Neutrophil (primary cell): Measurements from ENCODE around the gene DCDC2.

Source experiments
- H3K27ac ChIP-seq: fragments of 200-600 bp; sonication (generic); 2 replicates; pipeline ENCODE4 v1.5.1; 2016; ENCODE audit warnings: mild to moderate bottlenecking, moderate library complexity
- H3K27me3 ChIP-seq: fragments of 200-600 bp; sonication (generic); 2 replicates; pipeline ENCODE4 v1.6.0; 2016; ENCODE audit warnings: mild to moderate bottlenecking
- H3K36me3 ChIP-seq: fragments of 200-600 bp; sonication (generic); 2 replicates; pipeline ENCODE4 v1.5.1; 2017
- H3K4me1 ChIP-seq, 2 experiments: fragments of 200-600 bp in 1 of 2; sonication (generic) in 1 of 2; 1 replicate in 1 of 2; 2 replicates in 1 of 2; pipeline versions ENCODE4 v1.5.1 to v1.6.1; 2013 to 2016; ENCODE audit warnings: low read depth in 1 of 2, low read length in 1 of 2, mild to moderate bottlenecking in 1 of 2, moderate library complexity in 1 of 2; ENCODE audit not compliant: control insufficient read depth in 1 of 2, insufficient read depth in 1 of 2
- H3K4me3 ChIP-seq, 2 experiments: fragments of 200-600 bp in 1 of 2; sonication (generic) in 1 of 2; 1 replicate in 1 of 2; 2 replicates in 1 of 2; pipeline ENCODE4 v1.5.1; 2013 to 2016; ENCODE audit warnings: low read depth in 1 of 2, low read length in 1 of 2, mild to moderate bottlenecking in 1 of 2, moderate library complexity in 1 of 2
- H3K9me3 ChIP-seq: fragments of 200-600 bp; sonication (generic); 2 replicates; pipeline ENCODE4 v1.5.1; 2016
- TF ChIP-seq, protein P1 (sequence below): fragments of 200-600 bp; sonication (generic); IDR thresholded peaks from 2 replicates; pipeline ENCODE4 v1.5.1; 2016; ENCODE audit warnings: antibody characterized with exemption

DCDC2 gene

DNA sequence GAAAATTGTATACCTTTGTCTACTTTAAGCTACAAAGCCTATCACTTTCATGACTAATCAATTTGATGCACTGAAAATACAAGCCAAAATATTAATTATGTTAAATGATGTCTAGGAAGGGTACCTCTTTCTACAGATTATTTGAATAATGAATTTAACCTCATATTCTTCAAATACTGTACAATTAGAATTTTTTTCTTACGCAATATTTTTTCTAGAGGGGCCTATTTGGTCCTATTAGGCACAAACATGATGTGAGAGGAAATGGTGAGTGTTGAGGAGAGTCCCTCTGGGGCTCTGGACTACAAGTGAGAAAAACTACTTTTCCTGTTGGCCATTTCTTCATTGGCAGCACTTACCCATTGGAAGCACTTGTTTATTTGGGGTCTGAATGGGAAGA, 5.4 kb downstream of the DCDC2 start:
- Histone ChIP-seq H3K27me3 (peaks cover 59% of the 10 kb centered on the region), H3K4me1 (peaks cover 0 to under 1% of the 10 kb centered on the region in 2 experiments), H3K4me3 (no peak overlapping the region), H3K27ac (no peak overlapping the region), H3K9me3 (no peaks in the 10 kb centered on the region), H3K36me3 (no peaks in the 10 kb centered on the region)
- TF ChIP-seq, protein P1, sequence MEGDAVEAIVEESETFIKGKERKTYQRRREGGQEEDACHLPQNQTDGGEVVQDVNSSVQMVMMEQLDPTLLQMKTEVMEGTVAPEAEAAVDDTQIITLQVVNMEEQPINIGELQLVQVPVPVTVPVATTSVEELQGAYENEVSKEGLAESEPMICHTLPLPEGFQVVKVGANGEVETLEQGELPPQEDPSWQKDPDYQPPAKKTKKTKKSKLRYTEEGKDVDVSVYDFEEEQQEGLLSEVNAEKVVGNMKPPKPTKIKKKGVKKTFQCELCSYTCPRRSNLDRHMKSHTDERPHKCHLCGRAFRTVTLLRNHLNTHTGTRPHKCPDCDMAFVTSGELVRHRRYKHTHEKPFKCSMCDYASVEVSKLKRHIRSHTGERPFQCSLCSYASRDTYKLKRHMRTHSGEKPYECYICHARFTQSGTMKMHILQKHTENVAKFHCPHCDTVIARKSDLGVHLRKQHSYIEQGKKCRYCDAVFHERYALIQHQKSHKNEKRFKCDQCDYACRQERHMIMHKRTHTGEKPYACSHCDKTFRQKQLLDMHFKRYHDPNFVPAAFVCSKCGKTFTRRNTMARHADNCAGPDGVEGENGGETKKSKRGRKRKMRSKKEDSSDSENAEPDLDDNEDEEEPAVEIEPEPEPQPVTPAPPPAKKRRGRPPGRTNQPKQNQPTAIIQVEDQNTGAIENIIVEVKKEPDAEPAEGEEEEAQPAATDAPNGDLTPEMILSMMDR: no peak

DNA sequence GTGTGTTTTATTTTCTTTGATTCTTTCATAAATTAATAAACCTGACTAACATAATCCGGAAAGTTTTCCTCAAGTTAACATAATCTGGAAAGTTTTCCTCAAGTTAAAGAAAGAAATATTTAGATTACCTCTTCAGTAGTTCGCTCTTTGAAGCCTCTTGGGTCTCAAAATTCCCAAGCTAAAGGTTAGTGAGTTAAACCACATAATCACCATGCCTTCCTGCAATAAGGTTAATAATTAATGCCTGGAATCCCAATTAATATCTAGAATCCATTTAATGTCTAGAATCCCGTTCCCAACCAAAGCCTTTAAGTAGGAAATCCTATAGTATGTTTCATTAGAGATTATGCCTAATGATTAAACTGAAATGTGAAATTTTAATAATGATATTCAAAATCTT, 12.9 kb downstream of the DCDC2 start:
- no peak overlapping the region for H3K27ac ChIP-seq
- H3K36me3 ChIP-seq: no peaks in the 10 kb centered on the region
- H3K27me3 ChIP-seq: peaks cover 17% of the 10 kb centered on the region
- TF ChIP-seq, protein P1: no peak
- no peaks in the 10 kb centered on the region for H3K4me1 ChIP-seq
- no peaks in the 10 kb centered on the region for H3K9me3 ChIP-seq
- no peak overlapping the region for H3K4me3 ChIP-seq

DNA sequence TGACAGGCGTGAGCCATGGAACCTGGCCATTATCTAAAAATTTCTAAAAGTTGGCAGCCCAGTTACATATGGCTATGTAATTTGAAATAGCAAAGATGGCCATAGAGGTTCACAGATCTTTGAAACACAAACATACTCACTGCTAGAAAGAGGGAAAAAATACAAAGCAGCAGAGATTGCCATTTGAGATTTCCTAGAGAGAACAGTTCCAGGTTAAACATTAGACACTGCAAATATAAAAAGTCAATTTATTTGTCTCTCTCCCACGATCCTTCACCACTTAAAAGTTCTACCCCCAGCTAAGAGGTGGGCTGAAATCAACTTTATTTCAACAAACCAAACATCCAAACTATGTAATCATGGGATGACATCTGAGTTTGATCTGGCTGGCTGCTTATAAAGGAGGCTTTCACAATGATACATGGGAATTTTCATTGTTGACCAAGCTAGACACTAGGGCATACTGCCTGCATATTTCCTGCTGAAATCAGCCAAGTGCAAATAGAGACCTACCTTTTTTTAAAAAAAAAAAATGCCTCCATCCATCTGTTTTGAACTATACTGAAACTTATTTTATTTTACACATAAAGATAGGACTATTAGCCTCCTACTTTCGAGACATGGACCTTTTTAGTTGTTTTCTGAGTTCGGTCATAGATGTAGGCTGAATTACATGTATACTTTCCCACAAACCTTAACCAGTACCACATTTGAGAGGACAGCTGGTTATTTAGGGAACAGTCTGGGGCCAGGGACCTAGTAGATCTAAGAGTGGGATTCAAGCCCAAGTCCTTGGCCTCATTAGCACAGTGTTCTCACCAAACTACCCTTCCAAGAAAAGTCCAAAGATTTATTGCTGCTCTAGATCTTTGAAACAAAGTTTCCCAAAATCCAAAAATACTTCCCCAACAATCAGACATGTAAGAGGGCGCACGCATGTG, 16.6 kb downstream of the DCDC2 start:
- Histone ChIP-seq H3K27ac (no peak overlapping the region), H3K4me1 (no peaks in the 10 kb centered on the region), H3K27me3 (no peaks in the 10 kb centered on the region), H3K36me3 (no peaks in the 10 kb centered on the region), H3K9me3 (no peaks in the 10 kb centered on the region), H3K4me3 (no peak overlapping the region)
- TF ChIP-seq, protein P1: no peak

DNA sequence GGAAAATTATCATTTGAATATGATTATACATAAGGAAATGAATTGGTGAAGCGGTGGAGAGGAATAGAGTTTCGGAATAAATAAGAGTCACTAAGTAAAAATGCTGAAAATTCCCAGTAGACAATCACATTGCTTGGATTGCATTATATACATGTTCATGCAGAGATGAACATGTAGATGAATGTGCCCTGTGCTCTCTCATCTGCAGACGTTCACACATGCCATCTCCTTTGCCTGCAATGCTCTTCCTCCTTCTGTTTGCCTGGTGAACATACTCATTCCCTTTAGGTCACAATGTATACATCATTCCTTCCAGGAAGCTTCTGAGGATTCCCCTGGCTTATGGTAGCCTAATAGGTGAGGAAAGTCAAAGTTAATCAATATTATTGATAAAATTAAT, 17.9 kb downstream of the DCDC2 start:
- Histone ChIP-seq H3K27me3 (no peaks in the 10 kb centered on the region), H3K9me3 (no peaks in the 10 kb centered on the region), H3K36me3 (no peaks in the 10 kb centered on the region), H3K27ac (no peak overlapping the region), H3K4me1 (no peaks in the 10 kb centered on the region), H3K4me3 (no peak overlapping the region)
- TF ChIP-seq, protein P1: no peak

DNA sequence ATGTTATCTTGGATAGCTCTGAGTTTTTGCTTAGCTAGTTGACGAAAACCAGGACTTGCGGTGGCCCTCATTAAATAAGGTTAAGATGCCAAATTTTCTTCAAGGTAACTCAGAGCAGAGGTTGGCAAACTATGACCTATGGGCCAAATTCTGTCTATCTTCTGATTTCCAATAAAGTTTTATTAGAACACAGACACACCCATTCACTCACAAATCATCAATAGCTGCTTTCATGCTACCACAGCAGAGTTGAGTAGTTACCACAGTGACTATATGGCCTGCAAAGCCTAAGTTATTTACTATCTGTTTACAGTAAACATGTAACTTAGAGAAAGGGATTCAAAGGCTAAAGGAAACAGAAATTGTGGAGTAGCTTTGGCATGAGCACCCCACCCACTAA, 23.6 kb downstream of the DCDC2 start:
- TF ChIP-seq, protein P1: no peak
- Histone ChIP-seq H3K27ac (no peak overlapping the region), H3K4me3 (no peak overlapping the region)

More for the DNA sequence above, 23.6 kb downstream of the DCDC2 start:
- no peaks in the 10 kb centered on the region for H3K4me1 ChIP-seq
- no peaks in the 10 kb centered on the region for H3K9me3 ChIP-seq
- H3K36me3 ChIP-seq: no peaks in the 10 kb centered on the region
- no peaks in the 10 kb centered on the region for H3K27me3 ChIP-seq
